Adipocyte (in vitro differentiated cells): ENCODE results near the gene BRD1.
A peak's percentile ranks its signal among the peaks of the same experiment; 100 is the strongest.

Source experiments
- DNase-seq: peaks from one replicate; pipeline ENCODE4 v3.0.0-alpha.2; 2015; ENCODE audit warnings: low read depth
- H3K27me3 ChIP-seq: replicated peaks from 2 replicates; pipeline ENCODE4 v1.7.0; 2013; ENCODE audit warnings: mild to moderate bottlenecking, low read length, moderate library complexity; ENCODE audit not compliant: control insufficient read depth, insufficient read depth
- H3K36me3 ChIP-seq: 2 replicates; pipeline ENCODE4 v1.7.0; 2013; ENCODE audit warnings: low read length, mild to moderate bottlenecking, moderate library complexity; ENCODE audit not compliant: control insufficient read depth, insufficient read depth, severe bottlenecking
- H3K4me1 ChIP-seq: 2 replicates; pipeline ENCODE4 v1.7.0; 2013; ENCODE audit warnings: mild to moderate bottlenecking, low read length, moderate library complexity; ENCODE audit not compliant: control insufficient read depth, insufficient read depth
- H3K4me3 ChIP-seq: 2 replicates; pipeline ENCODE4 v1.7.0; 2013; ENCODE audit warnings: mild to moderate bottlenecking, low read length, moderate library complexity
- H3K9ac ChIP-seq: 2 replicates; pipeline ENCODE4 v1.7.0; 2013; ENCODE audit warnings: mild to moderate bottlenecking, low read length, moderate library complexity
- H3K9me3 ChIP-seq: 2 replicates; pipeline ENCODE4 v1.7.0; 2013; ENCODE audit warnings: mild to moderate bottlenecking, low read length, moderate library complexity; ENCODE audit not compliant: control insufficient read depth

The BRD1 gene

DNA sequence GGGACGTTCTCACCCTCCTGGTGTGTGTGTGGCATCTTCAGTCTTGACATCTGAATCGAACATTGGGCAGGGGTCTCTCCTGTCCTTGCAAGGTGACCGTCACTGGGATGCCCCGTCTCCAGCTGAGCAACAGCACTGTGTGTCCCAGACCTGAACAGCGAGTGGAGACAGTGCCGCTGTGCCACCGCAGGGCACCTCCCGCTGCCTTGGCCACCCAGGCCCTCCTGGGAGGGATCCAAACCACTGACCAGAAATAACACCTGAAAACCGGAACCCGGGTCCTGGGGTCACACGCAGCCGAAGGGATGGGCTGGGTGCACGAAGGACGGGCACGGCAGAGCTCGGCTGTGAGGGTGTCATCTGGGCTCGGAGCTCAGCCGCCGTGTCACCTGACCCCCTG lies 102.2 kb downstream of the BRD1 start:
- peaks cover 32% of the 10 kb centered on the region for H3K27me3 ChIP-seq

GRCh38 chr22:49724893-49725489 lies 102.7 kb downstream of the BRD1 start:
- no peak overlapping the region for H3K9ac ChIP-seq
- H3K4me1 ChIP-seq = no peaks in the 10 kb centered on the region
- DNase-seq = peak; percentile 27
- peaks cover 32% of the 10 kb centered on the region for H3K27me3 ChIP-seq
- no peak overlapping the region for H3K4me3 ChIP-seq
- no peaks in the 10 kb centered on the region for H3K9me3 ChIP-seq
- no peaks in the 10 kb centered on the region for H3K36me3 ChIP-seq

More for the DNA sequence above, 102.2 kb downstream of the BRD1 start:
- H3K9me3 ChIP-seq = no peaks in the 10 kb centered on the region
- no peak for DNase-seq
- H3K4me3 ChIP-seq = no peak overlapping the region
- H3K36me3 ChIP-seq = no peaks in the 10 kb centered on the region
- H3K4me1 ChIP-seq = no peaks in the 10 kb centered on the region
- no peak overlapping the region for H3K9ac ChIP-seq

GRCh38 chr22:49724030-49724892 lies 103.4 kb downstream of the BRD1 start:
- no peaks in the 10 kb centered on the region for H3K36me3 ChIP-seq

GRCh38 chr22:49723478-49724029 lies 104.1 kb downstream of the BRD1 start:
- no peak overlapping the region for H3K4me3 ChIP-seq
- H3K36me3 ChIP-seq = no peaks in the 10 kb centered on the region
- peaks cover 28% of the 10 kb centered on the region for H3K27me3 ChIP-seq
- H3K4me1 ChIP-seq = no peaks in the 10 kb centered on the region
- DNase-seq = no peak
- no peak overlapping the region for H3K9ac ChIP-seq
- H3K9me3 ChIP-seq = no peaks in the 10 kb centered on the region

More at GRCh38 chr22:49724030-49724892, 103.4 kb downstream of the BRD1 start:
- H3K4me1 ChIP-seq = no peaks in the 10 kb centered on the region
- no peak overlapping the region for H3K4me3 ChIP-seq
- no peak for DNase-seq
- H3K9ac ChIP-seq = no peak overlapping the region
- H3K9me3 ChIP-seq = no peaks in the 10 kb centered on the region
- peaks cover 32% of the 10 kb centered on the region for H3K27me3 ChIP-seq
